Urinary bladder (tissue), 4 donors: ENCODE measurements around the gene LDLRAD3. TPM values are rescaled to one million over a fixed set of nuclear protein-coding genes. Genes with fewer than 3 reads are reported as not detected.

ENCODE experiments used
- DNase-seq: peaks from one replicate; pipeline ENCODE4 v3.0.0-alpha.2; 2015; ENCODE audit errors: extremely low spot score
- H3K27ac ChIP-seq: one replicate; pipeline ENCODE4 v1.5.1; 2013; ENCODE audit warnings: low read depth, mild to moderate bottlenecking, moderate library complexity
- H3K36me3 ChIP-seq: one replicate; pipeline ENCODE4 v1.6.1; 2013; ENCODE audit warnings: mild to moderate bottlenecking, moderate library complexity; ENCODE audit not compliant: insufficient read depth
- H3K4me1 ChIP-seq: one replicate; pipeline ENCODE4 v1.6.1; 2013; ENCODE audit warnings: mild to moderate bottlenecking, moderate library complexity; ENCODE audit not compliant: insufficient read depth
- H3K4me3 ChIP-seq: one replicate; pipeline ENCODE4 v1.5.1; 2013; ENCODE audit warnings: low read depth, low read length
- WGBS: extraction: QIAGEN DNeasy Blood & Tissue Kit; methylation state at CpG from one replicate; pipeline ENCODE4 v1.1.7; 2013; 5-methylcytosine and 5-hydroxymethylcytosine counted together
- polyA plus RNA-seq: library from polyadenylated mRNA; stranded (reverse); fragments of 200-250 nt; gene quantifications from one replicate; pipeline ENCODE4 v1.2.3, GENCODE V29; 2013
- total RNA-seq: library from RNA; depleted of rRNA; stranded (reverse); fragments of >200 nt; gene quantifications from one replicate; pipeline ENCODE4 v1.2.3, GENCODE V29; 2014
- donor health status: healthy with polysubstance abuse.
- donor health status: healthy.

Gene LDLRAD3
- total and polyA plus RNA-seq, 2 donors = 7.2 to 13.8 TPM

- H3K36me3 ChIP-seq = no peaks in the 10 kb centered on the region
- DNase-seq = no peak
- H3K4me3 ChIP-seq = no peak overlapping the region
- H3K27ac ChIP-seq = no peak overlapping the region
- no peaks in the 10 kb centered on the region for H3K4me1 ChIP-seq
- WGBS = 53% methylated on average over 6 of the region's 6 CpGs
Measured at GRCh38 chr11:36088266-36088972, 144.6 kb downstream of the LDLRAD3 start.

GRCh38 chr11:36089920-36090319 is 146.1 kb downstream of the LDLRAD3 start:
- Histone ChIP-seq H3K4me3 (no peak overlapping the region), H3K36me3 (no peaks in the 10 kb centered on the region), H3K4me1 (no peaks in the 10 kb centered on the region), H3K27ac (no peak overlapping the region)
- no peak for DNase-seq

- no peak for DNase-seq
- Histone ChIP-seq H3K36me3 (no peaks in the 10 kb centered on the region), H3K27ac (no peak overlapping the region), H3K4me3 (no peak overlapping the region), H3K4me1 (no peaks in the 10 kb centered on the region)
- WGBS = 83% methylated on average over 10 of the region's 10 CpGs
Measured at GRCh38 chr11:36090356-36091109, 146.7 kb downstream of the LDLRAD3 start.

GRCh38 chr11:36091256-36091811 is 147.5 kb downstream of the LDLRAD3 start:
- H3K4me3 ChIP-seq = no peak overlapping the region
- 54% methylated on average over 7 of the region's 7 CpGs for WGBS

GRCh38 chr11:36092314-36093030 is 148.6 kb downstream of the LDLRAD3 start:
- Histone ChIP-seq H3K27ac (no peak overlapping the region), H3K4me1 (no peaks in the 10 kb centered on the region), H3K4me3 (no peak overlapping the region), H3K36me3 (no peaks in the 10 kb centered on the region)
- 66% methylated on average over 4 of the region's 4 CpGs for WGBS
- DNase-seq = no peak

More at GRCh38 chr11:36091256-36091811, 147.5 kb downstream of the LDLRAD3 start:
- H3K27ac ChIP-seq = no peak overlapping the region
- no peaks in the 10 kb centered on the region for H3K36me3 ChIP-seq
- H3K4me1 ChIP-seq = no peaks in the 10 kb centered on the region
- no peak for DNase-seq

- Histone ChIP-seq H3K4me1 (no peaks in the 10 kb centered on the region), H3K4me3 (no peak overlapping the region), H3K36me3 (no peaks in the 10 kb centered on the region), H3K27ac (no peak overlapping the region)
- WGBS = 95% methylated on average over 4 of the region's 4 CpGs
- DNase-seq = no peak
Measured at GRCh38 chr11:36093548-36093947, 149.7 kb downstream of the LDLRAD3 start.

GRCh38 chr11:36094164-36094563 is 150.3 kb downstream of the LDLRAD3 start:
- Histone ChIP-seq H3K36me3 (no peaks in the 10 kb centered on the region), H3K4me1 (no peaks in the 10 kb centered on the region), H3K4me3 (no peak overlapping the region), H3K27ac (no peak overlapping the region)
- whole genome bisulfite sequencing = 96% methylated on average over 2 of the region's 2 CpGs
- no peak for DNase-seq

- H3K4me3 ChIP-seq = no peak overlapping the region
- no peaks in the 10 kb centered on the region for H3K36me3 ChIP-seq
- H3K4me1 ChIP-seq = no peaks in the 10 kb centered on the region
- 84% methylated on average over 8 of the region's 8 CpGs for WGBS
- DNase-seq = no peak
- H3K27ac ChIP-seq = no peak overlapping the region
Measured at GRCh38 chr11:36095716-36096115, 151.9 kb downstream of the LDLRAD3 start.

GRCh38 chr11:36097219-36097650 is 153.4 kb downstream of the LDLRAD3 start:
- DNase-seq = no peak
- WGBS = 66% methylated on average over 6 of the region's 6 CpGs
- Histone ChIP-seq H3K4me1 (no peaks in the 10 kb centered on the region), H3K36me3 (no peaks in the 10 kb centered on the region), H3K4me3 (no peak overlapping the region), H3K27ac (no peak overlapping the region)

- no peak overlapping the region for H3K27ac ChIP-seq
- H3K36me3 ChIP-seq = no peaks in the 10 kb centered on the region
- H3K4me1 ChIP-seq = no peaks in the 10 kb centered on the region
- DNase-seq = no peak
- WGBS = 81% methylated on average over 6 of the region's 6 CpGs
- no peak overlapping the region for H3K4me3 ChIP-seq
Measured at GRCh38 chr11:36098087-36098486, 154.2 kb downstream of the LDLRAD3 start.

GRCh38 chr11:36098853-36099375 is 155.1 kb downstream of the LDLRAD3 start:
- 81% methylated on average over 2 of the region's 2 CpGs for whole genome bisulfite sequencing
- no peak overlapping the region for H3K4me3 ChIP-seq

GRCh38 chr11:36101466-36101865 is 157.6 kb downstream of the LDLRAD3 start:
- no peak for DNase-seq
- Histone ChIP-seq H3K36me3 (no peaks in the 10 kb centered on the region), H3K4me1 (peaks cover 2% of the 10 kb centered on the region), H3K27ac (no peak overlapping the region), H3K4me3 (no peak overlapping the region)
- 95% methylated on average over 4 of the region's 4 CpGs for WGBS

More at GRCh38 chr11:36098853-36099375, 155.1 kb downstream of the LDLRAD3 start:
- Histone ChIP-seq H3K36me3 (no peaks in the 10 kb centered on the region), H3K4me1 (no peaks in the 10 kb centered on the region), H3K27ac (no peak overlapping the region)
- no peak for DNase-seq

- Histone ChIP-seq H3K36me3 (no peaks in the 10 kb centered on the region), H3K4me1 (peaks cover 2% of the 10 kb centered on the region), H3K27ac (no peak overlapping the region), H3K4me3 (no peak overlapping the region)
- DNase-seq = no peak
- 96% methylated on average over 5 of the region's 5 CpGs for WGBS
Measured at GRCh38 chr11:36102868-36103267, 159.0 kb downstream of the LDLRAD3 start.
